ENCODE data around the gene POLE3.
A peak's percentile ranks its signal among the peaks of the same experiment; 100 is the strongest.
"Not testable (repeated sequence)": the region's sequence is repeated elsewhere in the genome, so short reads cannot be mapped to it uniquely, and the experiment has no call there.

POLE3 gene

DNA sequence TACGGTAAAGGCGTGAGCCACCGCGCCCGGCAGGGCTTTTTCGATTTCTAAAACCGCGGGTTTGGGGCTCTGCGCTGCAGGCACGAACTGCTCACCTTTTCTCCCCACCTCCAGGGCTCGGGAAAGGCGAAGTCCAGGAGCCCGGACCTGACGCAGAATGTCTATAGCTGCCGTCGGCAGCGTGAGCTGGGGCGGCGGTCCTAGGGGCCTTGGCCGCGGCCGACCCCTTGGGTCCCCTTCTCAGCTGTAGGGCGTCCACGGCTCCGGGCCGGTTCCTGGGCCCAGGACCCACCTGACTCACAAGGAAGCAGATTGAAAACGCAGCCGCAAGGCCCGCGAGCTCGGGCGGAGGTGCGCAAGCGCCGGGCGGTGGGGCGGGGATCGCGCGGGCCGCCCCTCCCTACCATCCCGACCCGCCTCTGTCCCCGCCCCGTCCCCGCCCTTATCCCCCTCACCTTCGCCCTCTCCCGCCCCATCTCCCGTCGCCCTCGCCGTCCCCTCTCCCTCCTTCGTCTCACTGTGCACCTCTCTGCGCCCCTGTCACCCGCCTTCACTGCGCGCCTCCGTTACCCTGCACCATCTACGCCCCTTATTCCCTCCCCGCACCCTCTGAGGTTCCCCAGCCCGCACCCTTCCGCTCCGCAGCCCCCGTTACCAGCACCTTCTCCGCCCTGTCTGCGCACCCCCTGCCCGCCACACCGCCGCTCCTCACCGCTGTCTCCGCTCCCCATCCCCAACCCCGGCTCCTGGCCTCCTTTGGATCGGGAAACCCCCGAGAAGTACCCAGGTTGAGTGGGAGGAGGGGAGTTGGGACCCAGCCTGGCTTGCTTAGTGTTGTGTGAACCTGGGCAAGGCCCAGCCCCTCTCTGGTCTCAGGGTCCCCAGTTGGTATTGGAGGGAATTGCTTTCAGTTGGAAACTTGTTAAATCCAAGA is 33.6 kb downstream of the POLE3 start, which contains the start of gene HDHD3:
HDHD3 (minus strand) TSS at position 353 of the 934 bp plus-strand sequence. CDS start 2,632 bp downstream, outside the sequence.
- DNase-seq (ENCODE audit: low spot score) (peak; percentile 64), FAIRE-seq (no peak)

GRCh38 chr9:113375057-113376023 is 35.1 kb downstream of the POLE3 start:
- DNase-seq (ENCODE audit: low spot score) (no peak), FAIRE-seq (no peak)

DNA sequence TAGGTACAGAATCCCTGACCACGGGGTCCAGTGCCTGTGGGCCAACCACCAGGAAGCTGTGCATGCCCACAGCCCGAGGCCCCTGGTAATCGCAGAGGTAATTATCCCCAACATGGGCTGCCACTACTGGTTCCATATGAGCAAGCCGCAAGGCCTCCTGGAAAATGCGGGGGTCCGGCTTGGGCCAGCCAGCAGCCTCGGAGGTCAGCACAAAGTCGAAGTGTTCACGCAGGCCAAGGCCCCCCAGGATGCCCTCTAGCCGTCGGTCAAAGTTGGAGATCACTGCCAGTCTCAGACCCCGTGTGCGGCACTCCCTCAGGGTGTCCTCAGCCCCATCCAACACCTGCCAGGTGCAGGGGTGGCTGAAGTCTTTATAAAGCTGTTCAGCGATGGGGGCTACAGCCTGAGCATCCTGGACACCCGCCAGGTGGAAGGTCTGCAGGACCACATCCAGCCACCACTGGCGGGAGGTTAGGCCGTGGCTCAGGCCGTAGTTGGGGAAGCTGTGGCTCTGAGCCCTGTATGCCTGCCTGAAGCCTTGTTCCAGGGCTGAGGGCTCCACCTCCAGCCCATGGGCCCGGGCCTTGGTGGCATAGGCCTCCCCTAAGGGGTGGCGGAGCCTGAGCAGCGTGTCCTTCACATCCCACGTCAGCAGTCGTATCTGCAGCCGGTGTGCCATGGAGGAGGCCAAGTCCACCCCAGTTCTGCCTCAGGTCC is 36.6 kb downstream of the POLE3 start:
- FAIRE-seq = no peak

DNA sequence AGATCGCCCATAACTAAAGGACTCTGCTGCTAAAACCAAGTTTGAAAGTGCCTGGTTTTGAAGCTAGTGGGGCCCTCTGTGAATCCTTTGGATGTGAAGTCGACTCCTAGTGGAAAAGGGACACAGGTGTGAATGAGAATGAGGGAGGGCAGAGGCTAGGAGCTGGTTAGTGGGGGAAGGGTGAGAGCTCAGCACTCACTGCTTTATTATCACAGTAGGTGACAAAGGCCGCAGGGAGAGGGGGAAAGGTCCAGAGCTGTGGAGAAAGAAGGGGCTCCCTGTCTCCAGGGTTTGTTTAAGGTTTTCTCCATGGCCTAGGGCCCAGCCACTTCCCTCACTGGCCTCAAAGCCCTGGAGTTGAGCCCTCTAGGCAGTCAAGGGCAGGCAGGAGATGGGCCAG is 37.2 kb downstream of the POLE3 start:
- no peak for FAIRE-seq
- DNase-seq (ENCODE audit: low spot score) = no peak

More for the DNA sequence above, 36.6 kb downstream of the POLE3 start:
- DNase-seq (ENCODE audit: low spot score) = no peak

GRCh38 chr9:113372059-113372458 is 38.4 kb downstream of the POLE3 start:
- DNase-seq (ENCODE audit: low spot score) (no peak), FAIRE-seq (no peak)

GRCh38 chr9:113370806-113371325 is 39.6 kb downstream of the POLE3 start:
- no peak for DNase-seq (ENCODE audit: low spot score)
- no peak for FAIRE-seq

GRCh38 chr9:113369855-113370140 is 40.7 kb downstream of the POLE3 start:
- FAIRE-seq (no peak), DNase-seq (ENCODE audit: low spot score) (no peak)

- DNase-seq (ENCODE audit: low spot score) = no peak
- FAIRE-seq = no peak
Observed at GRCh38 chr9:113368982-113369854, 41.3 kb downstream of the POLE3 start.

- FAIRE-seq (no peak), DNase-seq (ENCODE audit: low spot score) (no peak)
Observed at GRCh38 chr9:113368348-113368981, 42.0 kb downstream of the POLE3 start.

DNA sequence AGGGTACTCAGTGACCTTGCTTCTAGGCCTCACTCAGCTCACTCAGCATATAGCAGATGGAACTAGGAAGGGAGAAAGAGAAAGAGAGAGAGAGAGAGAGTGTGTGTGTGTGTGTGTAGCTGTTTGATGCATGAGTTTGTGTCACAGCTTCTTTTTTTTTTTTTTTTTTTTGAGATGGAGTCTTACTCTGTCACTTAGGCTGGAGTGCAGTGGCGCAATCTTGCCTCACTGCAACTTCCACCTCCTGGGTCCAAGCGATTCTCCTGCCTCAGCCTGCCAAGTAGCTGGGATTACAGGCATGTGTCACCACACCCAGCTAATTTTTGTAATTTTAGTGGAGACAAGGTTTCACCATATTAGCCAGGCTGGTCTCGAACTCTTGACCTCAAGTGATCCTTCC is 44.8 kb downstream of the POLE3 start:
- not testable (repeated sequence) for DNase-seq (ENCODE audit: low spot score); FAIRE-seq

GRCh38 chr9:113364951-113365350 is 45.5 kb downstream of the POLE3 start:
- no peak for FAIRE-seq
- no peak for DNase-seq (ENCODE audit: low spot score)

- FAIRE-seq (no peak), DNase-seq (ENCODE audit: low spot score) (no peak)
Observed at GRCh38 chr9:113363336-113363735, 47.1 kb downstream of the POLE3 start.

DNA sequence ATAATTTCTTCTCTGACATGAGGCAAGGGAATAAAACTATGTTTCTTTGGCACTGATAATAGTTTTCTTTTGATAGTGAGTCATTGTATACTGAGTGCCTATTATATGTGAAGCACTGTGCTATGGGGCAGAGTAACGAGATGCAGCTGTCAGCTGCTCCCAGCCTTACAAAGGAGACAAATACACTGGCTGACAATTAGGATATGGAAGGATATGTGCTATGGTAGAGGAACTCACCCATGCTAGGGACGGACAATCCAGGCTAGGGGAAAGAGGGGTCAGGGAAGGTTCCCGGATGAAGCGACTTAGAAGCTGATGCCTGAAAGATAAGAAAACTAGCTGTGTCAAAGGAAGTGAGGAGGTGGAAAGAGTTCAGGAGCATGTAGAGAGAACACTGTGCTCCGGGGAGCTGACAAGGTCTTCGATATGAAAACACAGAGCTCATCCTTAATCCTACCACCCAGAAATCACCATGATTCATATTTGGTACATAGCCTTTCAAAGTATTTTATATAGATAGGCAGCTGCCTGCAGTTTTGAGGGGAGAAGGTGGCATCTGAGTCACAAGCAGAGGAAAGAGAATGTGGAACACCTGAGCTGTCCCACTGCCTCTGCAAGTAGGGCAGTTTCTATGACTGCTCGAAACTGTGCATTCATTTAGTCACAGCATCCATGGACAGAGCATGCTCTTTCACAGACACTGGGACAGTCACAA is 49.0 kb downstream of the POLE3 start:
- FAIRE-seq = no peak

GRCh38 chr9:113360242-113360842 is 50.1 kb downstream of the POLE3 start:
- FAIRE-seq (no peak), DNase-seq (ENCODE audit: low spot score) (no peak)

More for the DNA sequence above, 49.0 kb downstream of the POLE3 start:
- no peak for DNase-seq (ENCODE audit: low spot score)

DNA sequence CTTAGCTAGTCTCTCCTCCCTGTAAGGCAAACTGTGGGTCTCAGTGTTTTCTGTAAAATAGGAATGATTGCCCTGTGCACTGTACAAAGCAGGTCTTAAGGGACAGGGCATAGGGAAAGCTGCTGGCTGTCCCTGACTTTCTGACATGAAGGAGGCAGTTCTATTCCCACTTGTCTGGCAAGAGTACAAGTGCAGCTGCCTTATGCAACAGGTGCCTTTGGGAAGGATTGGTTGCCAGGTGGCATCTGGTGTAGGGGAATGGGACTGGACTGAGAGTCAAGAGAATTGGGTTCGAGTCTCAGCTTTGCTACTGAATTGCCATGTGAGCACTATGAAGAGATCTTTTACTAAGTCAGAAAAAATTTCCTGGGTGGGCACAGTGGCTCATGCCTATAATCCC is 51.1 kb downstream of the POLE3 start:
- DNase-seq (ENCODE audit: low spot score) = no peak
- no peak for FAIRE-seq

All from RCC 7860 (cell line).